Chondrocyte (in vitro differentiated cells): Measurements from ENCODE around the gene ZNF677. TPM values are rescaled to one million over a fixed set of nuclear protein-coding genes. Genes with fewer than 3 reads are reported as not detected.
"Not testable (repeated sequence)": the region's sequence is repeated elsewhere in the genome, so short reads cannot be mapped to it uniquely, and the experiment has no call there.

ENCODE experiments used
- DNase-seq: peaks from one replicate; pipeline ENCODE4 v3.0.0; 2021; ENCODE audit warnings: mixed read lengths, low spot score
- H3K27ac Mint-ChIP-seq: one replicate; pipeline ENCODE4 v1.8.0; 2021; ENCODE audit warnings: mild to moderate bottlenecking, moderate library complexity, mixed read lengths; ENCODE audit not compliant: unreplicated experiment
- H3K27me3 Mint-ChIP-seq: 2 replicates; pipeline ENCODE4 v1.8.0; 2021; ENCODE audit warnings: low read depth, mixed read lengths
- H3K36me3 Mint-ChIP-seq: 2 replicates; pipeline ENCODE4 v1.8.0; 2021; ENCODE audit warnings: low read depth, mixed read lengths
- H3K4me1 Mint-ChIP-seq: 2 replicates; pipeline ENCODE4 v1.8.0; 2021; ENCODE audit warnings: low read depth, mild to moderate bottlenecking, mixed read lengths
- H3K4me3 Mint-ChIP-seq: one replicate; pipeline ENCODE4 v1.8.0; 2021; ENCODE audit warnings: mild to moderate bottlenecking, moderate library complexity, mixed read lengths; ENCODE audit not compliant: unreplicated experiment
- H3K9me3 Mint-ChIP-seq: 2 replicates; pipeline ENCODE4 v1.8.0; 2021; ENCODE audit warnings: low read depth, mixed read lengths
- CTCF ChIP-seq: fragments of 200-600 bp; sonication (generic); IDR thresholded peaks from 2 replicates; pipeline ENCODE4 v1.5.0; 2021; ENCODE audit warnings: antibody characterized with exemption, mild to moderate bottlenecking, moderate library complexity
- long read RNA-seq: library from polyadenylated mRNA; stranded (forward); transcript quantifications from one replicate; pipeline ENCODE4 v2.0.0, GENCODE V29; 2021
- total RNA-seq: library from RNA; stranded (reverse); gene quantifications from 3 replicates; pipeline ENCODE4 v1.2.1, GENCODE V29; 2021

ZNF677 gene
- total RNA-seq = 21.2 to 28.9 TPM (median 21.5 TPM) in 3 replicates
- long read RNA-seq, partial matches to known transcripts = 0 of 10 reads
- long read RNA-seq, other reads (novel, unspliced or antisense) = 4 of 10 reads

GRCh38 chr19:53254411-53255341 is at the start of gene ZNF677:
ZNF677 (minus strand) TSS chr19:53254873; CDS start chr19:53251550, 3,323 bp downstream.
- Mint-ChIP-seq H3K27ac (peak within 1 kb of the TSS; percentile 70), H3K9me3 (peaks cover 40% of the 10 kb centered on the region)

GRCh38 chr19:53301341-53301740 is 46.7 kb upstream of the ZNF677 start:
- not testable (repeated sequence) for H3K4me1 Mint-ChIP-seq, H3K27me3 Mint-ChIP-seq, H3K4me3 Mint-ChIP-seq, DNase-seq, H3K27ac Mint-ChIP-seq, H3K36me3 Mint-ChIP-seq
- H3K9me3 Mint-ChIP-seq = peaks cover 27% of the 10 kb centered on the region

More at GRCh38 chr19:53254411-53255341, at the start of gene ZNF677:
- TF ChIP-seq CTCF = no peak
- peaks cover 37% of the 10 kb centered on the region for H3K36me3 Mint-ChIP-seq
- DNase-seq = peak; percentile 96
- H3K4me3 Mint-ChIP-seq = peak within 1 kb of the TSS; percentile 78
- H3K27me3 Mint-ChIP-seq = no peaks in the 10 kb centered on the region
- H3K4me1 Mint-ChIP-seq = peaks cover 10% of the 10 kb centered on the region

GRCh38 chr19:53294786-53295441 is 40.2 kb upstream of the ZNF677 start:
- no peaks in the 10 kb centered on the region for H3K27me3 Mint-ChIP-seq
- no peak overlapping the region for H3K4me3 Mint-ChIP-seq
- H3K27ac Mint-ChIP-seq = no peak overlapping the region
- peaks cover 2% of the 10 kb centered on the region for H3K36me3 Mint-ChIP-seq
- H3K9me3 Mint-ChIP-seq = peaks cover 44% of the 10 kb centered on the region
- no peak for DNase-seq
- no peak for TF ChIP-seq CTCF
- H3K4me1 Mint-ChIP-seq = no peaks in the 10 kb centered on the region

GRCh38 chr19:53290758-53291549 is 36.3 kb upstream of the ZNF677 start:
- DNase-seq = no peak
- no peaks in the 10 kb centered on the region for H3K27me3 Mint-ChIP-seq
- no peaks in the 10 kb centered on the region for H3K4me1 Mint-ChIP-seq
- H3K36me3 Mint-ChIP-seq = peaks cover 2% of the 10 kb centered on the region
- no peak overlapping the region for H3K27ac Mint-ChIP-seq
- no peak for TF ChIP-seq CTCF
- H3K4me3 Mint-ChIP-seq = no peak overlapping the region
- peaks cover 54% of the 10 kb centered on the region for H3K9me3 Mint-ChIP-seq

GRCh38 chr19:53285087-53285486 is 30.4 kb upstream of the ZNF677 start:
- Mint-ChIP-seq H3K36me3 (no peaks in the 10 kb centered on the region), H3K27me3 (no peaks in the 10 kb centered on the region), H3K9me3 (peaks cover 44% of the 10 kb centered on the region), H3K4me1 (no peaks in the 10 kb centered on the region), H3K27ac (no peak overlapping the region), H3K4me3 (no peak overlapping the region)
- no peak for TF ChIP-seq CTCF
- no peak for DNase-seq

GRCh38 chr19:53281947-53282346 is 27.3 kb upstream of the ZNF677 start:
- H3K36me3 Mint-ChIP-seq, H3K4me1 Mint-ChIP-seq, H3K27ac Mint-ChIP-seq, H3K4me3 Mint-ChIP-seq, DNase-seq, H3K27me3 Mint-ChIP-seq: not testable (repeated sequence)
- peaks cover 45% of the 10 kb centered on the region for H3K9me3 Mint-ChIP-seq
